ENCODE measurements around the gene SYK.

DNA sequence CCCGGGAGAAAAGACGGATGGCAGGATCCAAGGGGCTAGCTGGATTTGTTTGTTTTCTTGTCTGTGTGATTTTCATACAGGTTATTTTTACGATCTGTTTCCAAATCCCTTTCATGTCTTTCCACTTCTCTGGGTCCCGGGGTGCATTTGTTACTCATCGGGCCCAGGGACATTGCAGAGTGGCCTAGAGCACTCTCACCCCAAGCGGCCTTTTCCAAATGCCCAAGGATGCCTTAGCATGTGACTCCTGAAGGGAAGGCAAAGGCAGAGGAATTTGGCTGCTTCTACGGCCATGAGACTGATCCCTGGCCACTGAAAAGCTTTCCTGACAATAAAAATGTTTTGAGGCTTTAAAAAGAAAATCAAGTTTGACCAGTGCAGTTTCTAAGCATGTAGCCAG, 94.2 kb downstream of the SYK start:
- TF ChIP-seq, protein P1, sequence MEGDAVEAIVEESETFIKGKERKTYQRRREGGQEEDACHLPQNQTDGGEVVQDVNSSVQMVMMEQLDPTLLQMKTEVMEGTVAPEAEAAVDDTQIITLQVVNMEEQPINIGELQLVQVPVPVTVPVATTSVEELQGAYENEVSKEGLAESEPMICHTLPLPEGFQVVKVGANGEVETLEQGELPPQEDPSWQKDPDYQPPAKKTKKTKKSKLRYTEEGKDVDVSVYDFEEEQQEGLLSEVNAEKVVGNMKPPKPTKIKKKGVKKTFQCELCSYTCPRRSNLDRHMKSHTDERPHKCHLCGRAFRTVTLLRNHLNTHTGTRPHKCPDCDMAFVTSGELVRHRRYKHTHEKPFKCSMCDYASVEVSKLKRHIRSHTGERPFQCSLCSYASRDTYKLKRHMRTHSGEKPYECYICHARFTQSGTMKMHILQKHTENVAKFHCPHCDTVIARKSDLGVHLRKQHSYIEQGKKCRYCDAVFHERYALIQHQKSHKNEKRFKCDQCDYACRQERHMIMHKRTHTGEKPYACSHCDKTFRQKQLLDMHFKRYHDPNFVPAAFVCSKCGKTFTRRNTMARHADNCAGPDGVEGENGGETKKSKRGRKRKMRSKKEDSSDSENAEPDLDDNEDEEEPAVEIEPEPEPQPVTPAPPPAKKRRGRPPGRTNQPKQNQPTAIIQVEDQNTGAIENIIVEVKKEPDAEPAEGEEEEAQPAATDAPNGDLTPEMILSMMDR (IDR thresholded peaks at IDR 0.05; ENCODE audit: borderline replicate concordance, extremely low read depth, low read length, poor library complexity, severe bottlenecking), result no peak
- TF ChIP-seq EZH2 (IDR thresholded peaks at IDR 0.05; ENCODE audit: borderline replicate concordance, low read depth, low read length, severe bottlenecking), result no peak

Data from DND-41 (cell line).